ENCODE data around the gene OSR1.

OSR1 gene

DNA sequence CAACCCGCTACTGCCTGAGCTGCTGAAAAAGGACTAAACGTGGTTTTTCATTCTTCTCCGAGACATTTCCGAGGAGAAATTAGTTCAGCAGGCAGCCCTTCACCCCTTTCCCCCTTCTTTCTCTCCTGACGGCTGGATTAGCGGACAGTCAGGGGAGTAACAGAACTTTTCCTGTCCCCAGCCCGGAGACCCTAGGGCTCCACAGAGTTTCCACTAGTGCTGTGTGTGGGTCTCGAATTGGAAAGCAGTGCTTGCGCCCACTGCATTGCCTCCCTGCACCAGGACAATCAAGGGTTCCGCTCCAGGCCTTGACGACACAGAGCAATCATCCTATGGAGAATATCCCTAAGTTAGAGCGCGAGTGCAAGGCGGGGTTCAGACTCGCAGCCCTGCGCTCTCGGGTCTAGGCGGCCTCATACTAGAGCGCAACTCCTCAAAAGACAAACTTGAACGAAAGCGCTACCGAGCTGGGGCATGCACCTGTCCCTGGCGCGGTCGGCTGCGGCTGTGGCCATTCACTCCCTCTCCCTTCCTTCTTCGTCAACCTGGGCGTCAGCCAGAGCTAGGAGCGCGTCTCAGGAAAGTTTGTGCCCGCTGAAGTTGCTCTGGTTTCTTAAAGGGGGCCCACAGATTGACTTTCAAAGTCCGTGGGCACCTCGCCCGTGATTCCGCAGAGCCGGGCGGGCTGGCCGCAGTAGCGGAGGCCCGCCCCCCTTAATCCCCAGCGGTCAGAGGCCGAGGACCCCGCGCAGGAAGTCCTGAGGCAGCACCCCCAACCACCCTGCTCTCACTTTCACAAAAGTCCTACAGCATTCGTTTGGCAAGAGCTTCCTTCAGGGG is 801 bp downstream of the OSR1 start:
- peak; percentile 29 for DNase-seq (ENCODE audit: low spot score)

DNA sequence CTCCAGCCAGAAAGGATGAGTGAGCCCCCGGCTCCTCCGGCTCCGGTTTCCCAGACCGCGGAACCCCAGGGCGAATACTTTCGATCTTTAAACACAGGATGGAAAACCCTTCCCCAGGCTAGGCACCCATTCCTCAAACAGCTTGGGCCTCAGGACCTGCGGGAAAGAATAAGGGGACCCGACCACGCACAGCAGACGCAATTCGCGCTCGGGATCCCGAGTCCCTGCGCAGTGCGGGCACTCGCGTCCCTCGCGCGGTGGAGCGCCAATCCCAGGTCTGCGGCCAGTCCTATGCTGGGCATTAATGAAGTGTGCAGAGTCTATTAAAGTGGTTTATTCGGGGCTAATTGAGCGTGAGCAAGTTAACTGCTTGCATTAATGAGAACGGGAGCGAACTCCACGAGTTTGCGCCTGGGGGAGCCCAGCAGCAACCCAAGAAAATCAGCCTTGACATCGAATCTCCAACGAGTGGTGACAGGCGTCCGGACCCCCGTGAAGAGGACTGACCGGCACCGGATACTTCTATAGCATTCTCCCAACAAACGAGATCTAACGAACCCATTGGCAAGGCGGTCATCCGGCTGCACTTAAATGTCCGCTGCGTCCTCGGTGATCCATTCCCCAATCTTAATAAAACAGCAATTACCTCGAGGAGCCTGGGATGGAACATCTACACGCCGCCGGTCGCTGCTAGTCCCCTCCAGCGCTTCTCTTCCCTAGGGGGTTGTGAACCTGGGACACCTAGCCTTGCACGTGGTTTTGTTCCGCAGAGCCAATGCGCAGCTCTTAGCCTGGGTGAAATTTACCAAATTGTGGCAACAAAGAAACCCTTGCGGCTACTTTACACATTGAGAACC is 1.6 kb downstream of the OSR1 start:
- DNase-seq (ENCODE audit: low spot score) = no peak

DNA sequence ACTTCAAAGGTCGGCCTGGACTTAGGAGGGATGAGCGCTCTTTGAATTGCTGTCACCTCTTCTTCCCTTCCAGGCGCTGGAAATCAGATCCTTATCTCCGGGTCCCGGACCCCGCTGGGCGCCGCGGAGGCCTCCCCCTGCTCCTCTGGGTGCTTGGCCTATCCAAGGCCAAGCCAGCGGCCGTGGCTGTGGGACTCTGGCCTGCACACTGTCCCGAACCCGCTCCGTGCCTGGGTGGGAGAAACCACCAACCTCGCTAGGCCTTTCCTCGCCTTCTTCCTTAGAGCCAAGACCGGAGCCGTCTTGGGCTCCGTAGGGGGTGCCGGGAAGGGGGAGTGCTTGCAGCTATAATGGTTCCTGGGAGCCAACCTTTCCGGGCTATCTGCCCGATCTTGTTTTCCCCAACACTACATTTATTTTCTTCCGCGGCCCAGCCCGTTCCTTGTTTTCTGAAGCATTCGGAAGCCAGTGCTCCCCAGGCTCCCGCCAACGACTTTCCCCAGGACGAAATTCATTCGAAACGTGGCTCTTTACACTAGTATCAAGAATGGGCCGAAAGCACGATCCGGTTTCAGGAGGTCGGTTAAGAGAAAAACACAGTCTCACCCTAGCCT is 2.4 kb downstream of the OSR1 start:
- no peak for DNase-seq (ENCODE audit: low spot score)

DNA sequence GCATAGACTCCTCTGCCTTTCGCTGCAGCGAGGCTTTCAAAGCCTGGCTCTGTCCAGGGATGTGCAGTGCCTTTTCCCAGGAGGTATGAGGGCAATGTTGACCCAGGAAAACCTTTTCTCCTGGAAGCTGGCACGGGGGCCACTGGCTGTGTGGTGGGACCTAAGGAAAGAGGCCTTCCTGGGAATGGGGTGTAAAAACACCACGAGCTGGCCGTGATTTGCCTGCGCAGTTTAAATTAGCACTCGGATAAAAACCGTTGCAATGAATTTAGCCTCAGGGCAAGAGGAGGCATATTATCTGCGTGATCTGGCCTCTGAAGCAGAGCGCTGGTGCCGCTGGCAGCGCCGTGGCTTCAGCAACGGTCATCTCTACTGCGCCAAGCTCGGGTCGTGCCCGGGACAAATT is 3.0 kb downstream of the OSR1 start:
- DNase-seq (ENCODE audit: low spot score) = no peak

DNA sequence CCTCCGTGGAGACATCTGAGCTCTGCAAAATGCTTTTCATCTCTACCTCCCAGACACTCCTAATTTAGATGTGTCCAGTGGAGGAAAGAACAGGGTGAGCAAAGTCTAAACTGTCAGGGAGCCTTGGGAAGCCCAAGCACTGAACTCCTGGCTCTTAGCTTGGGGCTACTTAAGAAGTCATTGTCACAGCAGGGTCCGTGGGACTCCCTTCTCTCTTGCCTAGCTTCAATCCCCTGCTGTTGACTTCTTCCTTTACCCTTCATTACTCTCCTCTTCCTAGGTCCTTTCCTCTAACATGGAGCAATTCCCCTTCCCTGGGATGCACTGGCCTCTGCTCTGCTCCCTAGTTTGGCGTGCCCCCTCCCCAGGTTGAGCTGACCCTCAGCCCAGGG is 3.4 kb downstream of the OSR1 start:
- DNase-seq (ENCODE audit: low spot score) = no peak

DNA sequence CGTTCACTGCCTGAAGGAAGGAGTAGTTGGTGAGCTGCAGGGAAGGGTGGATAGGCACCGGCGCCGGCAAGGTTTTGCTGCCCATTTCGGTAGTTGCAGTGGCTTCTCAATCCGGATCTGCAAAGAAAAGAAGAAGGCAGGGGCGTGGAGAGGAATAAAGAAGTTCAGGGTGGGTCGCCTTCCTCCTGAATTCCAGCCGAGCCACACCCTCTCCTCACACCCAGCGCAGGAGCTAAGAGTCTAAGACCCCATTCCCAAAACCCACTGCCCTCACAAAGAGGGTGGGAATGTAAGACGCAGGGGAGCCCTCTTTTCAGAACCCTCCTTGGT is 4.7 kb downstream of the OSR1 start:
- DNase-seq (ENCODE audit: low spot score) = no peak

DNA sequence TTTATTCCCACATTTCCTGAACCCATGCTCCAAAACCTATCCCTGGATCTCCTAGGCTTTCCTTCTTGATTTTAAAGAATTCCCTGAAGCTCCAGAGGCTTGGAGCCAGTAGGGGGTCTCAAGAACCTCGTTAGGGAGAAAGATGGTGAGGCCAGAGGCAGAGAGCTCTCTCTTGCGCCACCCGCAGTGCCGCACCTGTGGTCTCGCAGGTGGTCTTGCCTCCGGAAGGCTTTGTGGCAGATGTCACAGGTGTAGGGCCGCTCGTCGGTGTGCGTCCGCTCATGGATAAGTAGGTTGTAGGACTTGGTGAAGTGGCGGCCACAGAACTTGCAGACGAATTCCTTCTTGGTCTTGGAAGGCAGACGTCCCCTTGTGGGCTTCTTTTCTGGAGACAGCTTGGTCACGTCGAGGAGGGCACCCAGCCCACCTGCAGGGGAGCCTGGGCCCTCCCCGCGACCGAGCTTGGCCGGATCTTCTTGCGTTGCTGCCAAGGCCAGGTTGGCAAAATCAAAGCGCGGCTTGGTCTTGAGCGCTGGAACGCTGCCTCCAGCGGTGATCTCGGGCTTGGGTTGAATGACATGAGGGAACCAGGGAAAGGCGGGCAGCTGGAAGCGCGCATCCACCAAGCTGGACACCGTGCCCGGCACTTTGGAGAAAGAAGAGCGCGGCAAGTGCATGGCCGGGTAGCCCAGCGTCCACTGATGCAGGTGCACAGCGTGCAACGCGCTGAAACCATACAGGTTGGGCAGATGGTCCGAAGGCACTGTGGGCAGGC is 5.3 kb downstream of the OSR1 start:
- DNase-seq (ENCODE audit: low spot score) = no peak

DNA sequence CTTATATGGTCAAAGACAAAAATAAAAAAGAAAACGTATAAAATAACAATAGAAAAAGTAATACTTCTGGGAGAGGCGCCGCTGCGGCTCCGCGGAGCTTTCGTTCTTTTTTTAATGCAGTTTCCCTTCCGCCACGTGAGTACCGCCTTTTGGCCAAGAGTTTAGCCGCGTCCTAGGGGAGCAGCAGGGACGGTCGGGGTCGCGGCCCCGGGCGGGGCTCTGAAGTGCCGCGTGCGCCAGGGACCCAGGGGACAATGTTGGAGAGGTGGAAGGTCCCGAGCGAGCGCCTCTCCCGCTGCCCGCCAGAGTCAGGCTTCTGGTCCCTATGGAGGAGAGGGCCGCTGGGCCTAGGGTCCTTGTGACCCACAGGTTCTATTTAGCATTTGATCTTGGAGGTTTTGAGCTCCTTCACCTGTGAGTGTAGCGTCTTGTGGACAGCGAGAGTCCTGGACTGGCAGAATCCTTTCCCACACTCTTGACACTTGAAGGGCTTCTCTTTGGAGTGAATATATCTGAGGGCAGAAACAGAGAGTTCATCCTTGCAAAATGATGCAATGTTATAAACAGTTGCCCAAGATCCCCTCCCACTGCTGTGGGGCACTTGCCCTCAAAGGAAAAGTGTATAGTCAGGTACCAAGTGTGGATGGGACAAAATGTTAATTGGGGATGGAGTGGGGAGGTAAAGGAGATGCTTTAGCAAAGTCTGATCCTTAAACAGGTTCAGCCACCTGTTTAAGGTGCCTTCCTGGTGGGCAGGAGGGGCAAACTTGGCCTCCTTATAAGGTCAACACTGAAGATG is 6.3 kb downstream of the OSR1 start:
- DNase-seq (ENCODE audit: low spot score) = no peak

DNA sequence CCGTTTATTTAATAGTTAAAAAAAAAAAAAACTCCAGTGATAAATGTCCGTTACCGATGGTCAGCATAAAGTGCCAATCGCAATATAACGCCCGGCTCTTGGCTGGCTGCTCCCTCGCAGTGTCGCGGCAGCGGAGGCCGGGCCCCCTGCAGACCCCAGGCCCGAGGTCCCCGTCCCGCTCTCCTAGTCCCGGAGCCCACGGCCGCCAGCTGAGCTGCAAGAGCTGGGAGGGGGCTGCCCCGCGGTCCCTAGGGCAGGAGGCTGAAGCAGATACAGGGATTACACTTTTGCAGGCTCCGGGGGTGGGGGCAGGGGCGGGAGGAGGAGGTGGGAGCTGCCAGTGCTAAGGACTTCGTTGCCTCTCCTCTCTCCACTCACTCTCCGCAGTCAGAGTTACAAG is 6.9 kb downstream of the OSR1 start:
- no peak for DNase-seq (ENCODE audit: low spot score)

DNA sequence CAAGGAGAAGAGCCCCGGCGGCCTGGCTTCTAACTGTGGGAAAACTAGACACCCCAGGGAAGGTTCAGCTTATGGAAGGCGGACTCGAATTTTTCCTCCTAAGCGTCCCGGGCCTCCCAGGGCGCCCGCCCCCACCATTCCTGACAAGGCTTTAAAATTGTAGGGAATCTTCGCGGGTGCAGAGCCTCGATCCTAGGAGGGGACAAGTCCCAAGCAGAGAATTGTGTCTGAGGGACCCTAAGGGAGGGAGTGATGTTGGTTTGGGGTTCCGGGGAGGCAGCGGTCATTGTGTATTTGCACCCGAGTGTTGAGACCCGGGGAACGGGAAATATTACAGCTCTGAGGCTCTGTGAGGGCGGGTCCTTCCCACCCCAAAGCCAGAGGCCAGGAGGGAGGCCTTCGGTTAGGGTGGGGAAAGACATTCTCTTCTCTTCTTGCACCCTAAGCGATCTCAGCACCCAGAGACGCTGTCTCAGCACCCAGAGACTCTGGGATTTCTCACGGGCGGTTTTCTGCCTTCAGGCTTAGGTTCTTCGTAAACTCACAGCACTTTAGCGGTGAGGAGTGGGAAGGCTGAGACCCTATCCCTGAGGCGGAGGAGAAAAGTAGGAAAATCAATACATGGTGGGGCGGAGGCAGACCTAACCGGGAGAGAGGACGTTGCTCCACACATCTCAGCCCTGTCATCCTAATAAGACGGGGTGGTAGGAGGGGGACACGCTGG is 7.6 kb downstream of the OSR1 start:
- no peak for DNase-seq (ENCODE audit: low spot score)

DNA sequence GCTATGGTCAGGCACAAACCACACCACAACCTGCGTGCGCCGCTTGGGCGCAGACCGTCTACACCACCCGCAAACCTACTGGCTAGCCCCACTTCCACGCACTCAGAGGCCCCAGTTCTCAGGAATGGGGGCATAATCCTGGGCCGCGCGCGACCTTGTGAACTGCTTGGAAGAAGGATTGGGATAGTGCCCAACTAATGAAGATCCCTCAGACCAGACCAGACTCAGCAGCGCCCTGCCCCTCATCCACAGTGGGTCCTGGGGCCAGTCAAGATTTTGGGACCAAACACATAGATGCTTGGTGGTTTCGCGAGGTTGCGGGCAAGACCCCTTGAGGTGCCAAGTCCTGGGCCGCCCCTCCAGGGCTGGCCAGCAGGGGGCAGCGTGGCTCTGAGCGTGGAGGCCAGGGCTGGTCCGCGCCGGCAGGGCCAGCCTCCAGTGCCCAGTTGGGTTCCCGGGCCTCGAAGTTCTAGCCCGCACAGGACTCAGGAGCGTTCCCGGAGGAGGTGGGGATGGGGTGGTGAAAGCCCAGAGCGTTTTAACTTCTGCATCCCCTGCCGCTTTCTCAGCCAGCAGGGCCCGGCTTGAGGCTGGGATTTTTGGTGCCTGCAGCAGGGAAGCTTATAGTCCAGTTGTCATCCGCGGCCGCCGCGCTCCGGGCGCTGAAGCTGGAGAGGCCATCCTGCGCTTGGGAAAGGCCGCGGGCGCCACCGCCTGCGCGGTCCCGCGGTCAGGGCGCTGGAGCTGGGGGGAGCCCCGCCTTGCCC is 8.3 kb downstream of the OSR1 start:
- no peak for DNase-seq (ENCODE audit: low spot score)

DNA sequence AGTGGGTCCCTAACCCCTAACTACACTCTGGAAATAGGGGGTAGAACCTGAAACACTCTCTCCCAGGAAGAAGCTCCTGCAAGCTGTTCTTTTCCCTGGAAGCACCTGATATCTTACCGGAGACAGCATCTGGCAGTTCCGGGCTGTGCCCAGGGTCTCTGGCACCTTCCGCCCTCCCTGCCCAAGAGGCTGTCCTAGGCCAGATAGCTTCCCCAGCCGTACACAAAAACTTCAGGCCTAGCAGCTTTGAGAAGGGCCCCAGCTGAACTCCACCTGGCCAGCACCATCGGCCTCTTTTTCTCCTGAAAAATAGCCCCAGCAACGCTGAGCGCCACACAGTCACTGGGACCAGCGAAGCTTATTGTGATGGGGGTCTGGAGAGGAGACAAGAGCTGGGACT is 9.7 kb downstream of the OSR1 start:
- DNase-seq (ENCODE audit: low spot score) = no peak

DNA sequence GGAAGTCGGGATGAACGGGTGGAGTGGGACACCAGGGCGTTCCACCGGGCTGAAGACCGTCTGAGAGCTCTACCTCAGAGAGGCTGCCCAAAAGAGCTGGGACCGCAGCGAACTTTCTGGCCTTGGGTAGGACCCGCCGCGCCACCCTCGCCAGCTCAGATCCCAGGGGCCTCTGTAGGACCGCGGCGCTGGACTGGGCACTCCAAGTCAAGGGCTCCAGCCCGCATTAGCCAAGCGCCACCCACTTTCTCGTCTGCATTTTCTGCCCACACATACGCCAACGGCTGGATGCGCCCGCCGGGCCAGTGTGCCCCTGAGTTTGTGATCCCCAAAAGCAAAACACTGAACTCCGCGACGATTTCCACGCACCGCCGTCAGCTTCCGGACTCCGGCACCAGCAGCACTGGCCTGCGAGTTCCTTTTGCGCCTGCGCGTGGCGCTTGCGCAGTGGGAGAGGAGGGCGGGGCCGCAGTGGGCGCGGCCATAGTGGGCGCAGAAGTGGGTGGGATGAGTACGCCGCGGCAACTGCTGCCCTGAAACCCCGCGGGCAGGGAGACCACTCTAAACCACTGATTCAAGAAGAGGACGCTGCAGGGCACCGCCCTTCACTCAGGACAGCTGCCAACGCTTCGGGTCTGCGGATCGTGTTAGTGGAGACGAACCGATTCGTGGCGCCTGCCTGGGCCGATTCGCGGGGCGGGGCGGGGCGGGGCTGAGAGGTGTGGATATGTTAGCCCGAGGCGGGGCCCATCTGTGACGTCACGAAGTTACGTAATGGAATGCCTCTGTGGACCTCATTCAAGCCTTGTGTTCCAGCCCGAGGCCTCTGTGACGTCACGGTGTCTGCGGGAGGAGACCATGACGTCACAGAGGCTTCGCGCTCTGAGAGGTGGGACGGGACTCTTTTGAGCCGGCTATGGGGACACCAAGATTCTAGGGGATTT is 10.5 kb downstream of the OSR1 start:
- DNase-seq (ENCODE audit: low spot score) = peak; percentile 94

DNA sequence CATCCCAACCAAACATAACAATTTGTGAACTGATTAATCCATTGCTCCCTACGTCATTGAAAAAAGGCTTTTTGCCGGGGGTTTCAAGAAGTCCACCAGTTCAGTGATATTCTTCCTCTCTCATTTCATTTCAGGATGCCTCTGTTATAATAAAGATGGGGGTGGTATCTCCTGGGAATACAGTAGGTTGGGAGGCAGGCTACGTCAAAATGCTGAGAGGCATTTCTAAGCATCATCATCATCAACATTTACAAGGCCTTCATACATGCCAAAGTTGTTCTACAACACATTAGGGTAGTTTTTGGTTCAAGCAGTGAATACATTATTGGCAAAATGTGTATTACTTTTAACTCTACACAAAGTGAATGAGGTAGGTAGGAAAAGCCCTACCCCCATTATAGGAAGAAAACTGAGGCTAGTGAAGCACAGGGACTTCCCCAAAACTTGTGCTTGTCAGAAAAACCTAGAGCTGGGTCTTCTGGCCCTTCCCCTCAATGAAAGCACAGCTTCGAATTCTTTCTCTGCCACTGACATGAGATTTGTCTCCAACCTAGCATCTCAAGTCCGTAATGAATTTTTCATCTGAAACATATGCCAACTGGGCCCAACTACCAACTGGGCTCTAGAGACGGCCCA is 11.3 kb downstream of the OSR1 start:
- DNase-seq (ENCODE audit: low spot score) = no peak

DNA sequence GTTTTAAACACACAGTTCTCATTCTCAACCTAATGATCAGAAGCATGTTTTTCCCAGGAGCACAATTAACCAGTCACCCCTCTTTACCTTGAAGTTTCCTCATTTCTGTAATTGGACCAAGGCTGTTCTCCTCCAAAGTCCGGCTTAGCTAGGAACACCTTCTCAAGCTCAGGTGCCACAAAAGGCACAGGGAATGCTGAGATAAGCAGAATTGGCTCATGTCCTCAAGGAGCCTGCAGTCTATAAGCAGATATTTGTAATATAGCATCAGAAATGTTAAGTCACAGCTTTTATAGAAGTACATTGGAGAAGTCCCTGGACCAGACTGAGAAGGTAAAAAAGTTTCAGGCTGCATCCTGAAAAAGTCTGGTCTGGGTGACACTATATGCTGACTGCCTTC is 20.7 kb downstream of the OSR1 start:
- no peak for DNase-seq (ENCODE audit: low spot score)

DNA sequence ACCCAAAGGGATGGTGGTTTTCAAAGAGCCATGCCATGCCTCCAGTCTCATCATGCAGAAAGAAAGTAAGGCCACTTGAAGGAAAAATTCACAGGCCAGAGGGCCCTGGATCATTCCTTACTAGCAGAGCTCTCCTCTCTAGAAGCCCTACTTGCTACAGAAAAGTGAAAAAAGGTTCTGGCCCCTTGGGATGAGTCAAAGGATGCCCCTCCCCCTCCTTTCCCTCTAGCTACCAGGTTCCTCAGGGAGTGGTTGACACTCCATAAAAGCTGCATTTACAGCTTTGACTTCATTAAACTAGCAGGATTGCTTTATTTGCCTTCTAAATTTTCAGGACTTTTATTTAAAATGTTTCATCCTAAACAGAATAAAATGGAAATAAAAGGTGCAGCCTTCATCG is 21.2 kb downstream of the OSR1 start:
- DNase-seq (ENCODE audit: low spot score) = no peak

DNA sequence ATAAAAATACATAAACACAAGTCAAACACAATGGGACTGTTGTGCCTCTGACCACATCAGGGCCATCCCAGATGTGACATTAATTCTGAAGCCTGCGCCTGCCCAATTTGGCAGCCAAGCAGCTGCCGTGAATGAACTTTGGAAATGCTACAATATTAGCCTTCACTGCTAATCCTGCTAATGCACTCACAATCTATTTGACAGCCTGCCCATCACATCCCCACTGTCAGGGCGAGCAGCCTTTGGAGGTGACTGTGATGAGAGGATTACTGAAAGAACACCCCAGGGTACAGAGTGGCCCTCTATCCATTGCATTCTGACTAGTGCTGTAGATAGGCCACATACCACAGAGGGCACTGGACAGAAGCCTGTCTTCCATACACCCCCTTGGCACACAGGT is 21.6 kb downstream of the OSR1 start:
- no peak for DNase-seq (ENCODE audit: low spot score)

DNA sequence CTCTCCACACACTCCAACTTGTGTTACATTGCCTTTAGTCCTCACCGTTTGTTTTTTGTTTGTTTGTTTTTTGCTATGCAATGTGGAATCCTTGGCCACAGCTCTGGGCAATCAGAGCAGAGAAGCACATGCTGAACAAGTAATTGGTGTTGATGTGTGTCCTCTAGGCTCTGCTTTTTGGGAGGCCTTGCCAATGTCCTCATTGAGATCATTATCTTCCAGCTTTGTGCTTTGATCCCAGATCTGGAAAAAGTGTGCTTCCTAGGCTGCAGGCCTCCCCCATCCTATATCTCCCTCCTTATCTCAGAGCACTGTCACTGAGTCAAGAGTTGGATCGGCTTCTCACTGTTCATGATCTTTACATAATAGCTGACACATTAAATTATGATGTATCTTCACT is 25.9 kb downstream of the OSR1 start:
- no peak for DNase-seq (ENCODE audit: low spot score)
